WTC11 (cell line): ENCODE results near the gene CCDC60. TPM values are rescaled to one million over a fixed set of nuclear protein-coding genes. Genes with fewer than 3 reads are reported as not detected.

Source experiments
- ATAC-seq: fragments of 200-7000 bp; cut with Tn5 transposase; 2 replicates; pipeline ENCODE4 v1.10.0; 2021; ENCODE audit warnings: mild to moderate bottlenecking, moderate library complexity
- CTCF ChIA-PET: fragments of 300-600 bp; sonication (Branson Sonifier 250); formaldehyde crosslinking; loops from one replicate; lab custom pipeline; 2021; ENCODE audit warnings: antibody characterized with exemption; lab: Charles Lee
- POLR2A ChIA-PET: fragments of 350-600 bp; sonication (Branson Sonifier 250); formaldehyde crosslinking; loops from one replicate; lab custom pipeline; 2021; ENCODE audit warnings: antibody characterized with exemption; lab: Charles Lee
- DNase-seq: peaks from one replicate; pipeline ENCODE4 v3.0.0; 2021; ENCODE audit warnings: low spot score
- H3K27ac Mint-ChIP-seq: 2 replicates; pipeline ENCODE4 v1.8.0; 2021; ENCODE audit warnings: mixed read lengths
- H3K27me3 Mint-ChIP-seq: 2 replicates; pipeline ENCODE4 v1.8.0; 2021; ENCODE audit warnings: low read depth, mild to moderate bottlenecking, moderate library complexity, mixed read lengths
- H3K36me3 Mint-ChIP-seq: 2 replicates; pipeline ENCODE4 v1.8.0; 2021; ENCODE audit warnings: mixed read lengths
- H3K4me1 Mint-ChIP-seq: 2 replicates; pipeline ENCODE4 v1.8.0; 2022; ENCODE audit warnings: mixed read lengths
- H3K4me3 Mint-ChIP-seq: 2 replicates; pipeline ENCODE4 v1.8.0; 2021; ENCODE audit warnings: mild to moderate bottlenecking, moderate library complexity, mixed read lengths
- H3K9me3 Mint-ChIP-seq: 2 replicates; pipeline ENCODE4 v1.8.0; 2021; ENCODE audit warnings: mixed read lengths
- ATF1 ChIP-seq: sonication (generic); formaldehyde crosslinking; IDR thresholded peaks from 2 replicates; pipeline ENCODE4 v1.8.1; 2023; ENCODE audit warnings: mild to moderate bottlenecking, moderate library complexity, missing genetic modification reagents
- ATF2 ChIP-seq: sonication (generic); formaldehyde crosslinking; IDR thresholded peaks from 2 replicates; pipeline ENCODE4 v1.8.1; 2022; ENCODE audit warnings: low read depth, missing genetic modification reagents, borderline replicate concordance
- E2F5 ChIP-seq: sonication (generic); formaldehyde crosslinking; IDR thresholded peaks from 2 replicates; pipeline ENCODE4 v1.8.1; 2022; ENCODE audit warnings: mild to moderate bottlenecking, moderate library complexity, missing genetic modification reagents
- GABPB1 ChIP-seq: sonication (generic); formaldehyde crosslinking; IDR thresholded peaks from 2 replicates; pipeline ENCODE4 v1.8.1; 2023; ENCODE audit warnings: mild to moderate bottlenecking, missing genetic modification reagents
- GTF2I ChIP-seq: fragments of 250-450 bp; sonication (Bioruptor Pico); conservative IDR thresholded peaks from 2 replicates; pipeline ENCODE4 v1.4.0; 2021; ENCODE audit warnings: mild to moderate bottlenecking
- IRF1 ChIP-seq: sonication (generic); formaldehyde crosslinking; IDR thresholded peaks from 2 replicates; pipeline ENCODE4 v1.8.0; 2023; ENCODE audit warnings: missing genetic modification reagents
- IRF2 ChIP-seq: sonication (generic); formaldehyde crosslinking; IDR thresholded peaks from 2 replicates; pipeline ENCODE4 v1.8.0; 2022; ENCODE audit warnings: low read depth, missing genetic modification reagents, borderline replicate concordance
- JUN ChIP-seq: sonication (generic); formaldehyde crosslinking; IDR thresholded peaks from 2 replicates; pipeline ENCODE4 v1.8.0; 2023; ENCODE audit warnings: mild to moderate bottlenecking, missing genetic modification reagents
- MAX ChIP-seq: sonication (generic); formaldehyde crosslinking; IDR thresholded peaks from 2 replicates; pipeline ENCODE4 v1.8.0; 2022; ENCODE audit warnings: mild to moderate bottlenecking, missing genetic modification reagents
- MXD4 ChIP-seq: fragments of 250-450 bp; sonication (Bioruptor Pico); IDR thresholded peaks from 2 replicates; pipeline ENCODE4 v1.8.0; 2021; ENCODE audit warnings: mild to moderate bottlenecking, moderate library complexity, borderline replicate concordance
- MYBL2 ChIP-seq: sonication (generic); formaldehyde crosslinking; IDR thresholded peaks from 2 replicates; pipeline ENCODE4 v1.8.1; 2023; ENCODE audit warnings: mild to moderate bottlenecking, moderate library complexity, missing genetic modification reagents
- NFATC4 ChIP-seq: fragments of 250-450 bp; sonication (Bioruptor Pico); IDR thresholded peaks from 2 replicates; pipeline ENCODE4 v1.9.0; 2021; ENCODE audit warnings: mild to moderate bottlenecking
- NR2C2 ChIP-seq: sonication (generic); formaldehyde crosslinking; IDR thresholded peaks from 2 replicates; pipeline ENCODE4 v1.8.0; 2022; ENCODE audit warnings: mild to moderate bottlenecking, missing genetic modification reagents
- SMAD4 ChIP-seq: sonication (generic); formaldehyde crosslinking; IDR thresholded peaks from 2 replicates; pipeline ENCODE4 v1.8.0; 2022; ENCODE audit warnings: mild to moderate bottlenecking, missing genetic modification reagents
- STAT6 ChIP-seq: sonication (generic); formaldehyde crosslinking; conservative IDR thresholded peaks from 2 replicates; pipeline ENCODE4 v1.8.1; 2023; ENCODE audit warnings: mild to moderate bottlenecking, low read depth, missing genetic modification reagents, moderate library complexity
- TP53 ChIP-seq: sonication (generic); formaldehyde crosslinking; IDR thresholded peaks from 2 replicates; pipeline ENCODE4 v1.8.1; 2023; ENCODE audit warnings: mild to moderate bottlenecking, missing genetic modification reagents
- USF2 ChIP-seq: sonication (generic); formaldehyde crosslinking; IDR thresholded peaks from 2 replicates; pipeline ENCODE4 v1.8.1; 2023; ENCODE audit warnings: mild to moderate bottlenecking, missing genetic modification reagents, moderate library complexity
- ZBTB21 ChIP-seq: sonication (generic); formaldehyde crosslinking; IDR thresholded peaks from 2 replicates; pipeline ENCODE4 v1.8.1; 2023; ENCODE audit warnings: mild to moderate bottlenecking, missing genetic modification reagents, borderline replicate concordance
- ZBTB43 ChIP-seq: sonication (generic); formaldehyde crosslinking; IDR thresholded peaks from 2 replicates; pipeline ENCODE4 v1.8.1; 2023; ENCODE audit warnings: mild to moderate bottlenecking, missing genetic modification reagents
- ZNF121 ChIP-seq: sonication (generic); formaldehyde crosslinking; IDR thresholded peaks from 2 replicates; pipeline ENCODE4 v1.8.0; 2023; ENCODE audit warnings: missing genetic modification reagents
- ZNF138 ChIP-seq: sonication (generic); formaldehyde crosslinking; conservative IDR thresholded peaks from 2 replicates; pipeline ENCODE4 v1.8.1; 2022; ENCODE audit warnings: mild to moderate bottlenecking, moderate library complexity, missing genetic modification reagents
- ZNF671 ChIP-seq: fragments of 250-450 bp; sonication (Bioruptor Pico); IDR thresholded peaks from 2 replicates; pipeline ENCODE4 v1.8.0; 2021; ENCODE audit warnings: mild to moderate bottlenecking
- total RNA-seq: library from RNA; stranded (reverse); gene quantifications from 3 replicates; pipeline ENCODE4 v1.2.3, GENCODE V29; 2021

CCDC60 gene
- total RNA-seq, 1 experiment from 2014 or later, result 1.1 TPM

- TF ChIP-seq NR2C2, result no peak
- TF ChIP-seq IRF1 (CRISPR knock-in tag), result no peak
- no peak for TF ChIP-seq ATF2 (CRISPR knock-in tag)
- TF ChIP-seq MAX (CRISPR knock-in tag), result no peak
- TF ChIP-seq STAT6 (CRISPR knock-in tag), result no peak
- TF ChIP-seq ZNF138 (CRISPR knock-in tag), result no peak
- TF ChIP-seq ZBTB21, result no peak
- TF ChIP-seq MYBL2, result no peak
Observed at GRCh38 chr12:119463211-119463926, 128.8 kb downstream of the CCDC60 start (continued).

- ChIA-PET POLR2A (no interaction called here), CTCF (no interaction called here)
- Mint-ChIP-seq H3K36me3 (peaks cover 5% of the 10 kb centered on the region), H3K4me1 (no peaks in the 10 kb centered on the region), H3K9me3 (peaks cover 20% of the 10 kb centered on the region), H3K27ac (no peak overlapping the region), H3K27me3 (no peaks in the 10 kb centered on the region; the same call in 1 of the 2 replicates), H3K4me3 (no peak overlapping the region)
- no peak for ATAC-seq
- no peak for DNase-seq
- no peak for TF ChIP-seq JUN (CRISPR knock-in tag)
- no peak for TF ChIP-seq NFATC4
- TF ChIP-seq NR2C2, result no peak
Observed at GRCh38 chr12:119468296-119468695, 133.8 kb downstream of the CCDC60 start.

GRCh38 chr12:119475650-119476049, 141.1 kb downstream of the CCDC60 start:
- CTCF ChIA-PET, result interaction anchor here (1.1 kb wide), 1 partner anchor 167 kb away, joined by 4 read pairs; no protein-coding TSS in a partner anchor
- no peak overlapping the region for H3K4me3 Mint-ChIP-seq
- POLR2A ChIA-PET, result interaction anchor here (0.7 kb wide), 1 partner anchor 115 kb away, joined by 3 read pairs; no protein-coding TSS in a partner anchor
- no peaks in the 10 kb centered on the region for H3K36me3 Mint-ChIP-seq
- H3K27ac Mint-ChIP-seq, result no peak overlapping the region
- TF ChIP-seq MXD4 (CRISPR knock-in tag) (no peak), E2F5 (CRISPR knock-in tag) (no peak), ZNF671 (CRISPR knock-in tag) (no peak), ZNF138 (CRISPR knock-in tag) (no peak), ZNF121 (CRISPR knock-in tag) (no peak), IRF2 (CRISPR knock-in tag) (no peak), ATF1 (CRISPR knock-in tag) (no peak), TP53 (CRISPR knock-in tag) (no peak), ZBTB43 (CRISPR knock-in tag) (no peak), GTF2I (CRISPR knock-in tag) (no peak), USF2 (CRISPR knock-in tag) (no peak), IRF1 (CRISPR knock-in tag) (no peak), GABPB1 (CRISPR knock-in tag) (no peak), SMAD4 (no peak)
- H3K9me3 Mint-ChIP-seq, result peaks cover 10% of the 10 kb centered on the region; the same call in 1 of the 2 replicates
- no peaks in the 10 kb centered on the region for H3K4me1 Mint-ChIP-seq
- H3K27me3 Mint-ChIP-seq, result peaks cover 5% of the 10 kb centered on the region; the same call in 1 of the 2 replicates
- ATAC-seq (no peak), DNase-seq (no peak)
